ENCODE data around the gene FKBP1B.
"Not testable (repeated sequence)": the region's sequence is repeated elsewhere in the genome, so short reads cannot be mapped to it uniquely, and the experiment has no call there.

FKBP1B gene

DNA sequence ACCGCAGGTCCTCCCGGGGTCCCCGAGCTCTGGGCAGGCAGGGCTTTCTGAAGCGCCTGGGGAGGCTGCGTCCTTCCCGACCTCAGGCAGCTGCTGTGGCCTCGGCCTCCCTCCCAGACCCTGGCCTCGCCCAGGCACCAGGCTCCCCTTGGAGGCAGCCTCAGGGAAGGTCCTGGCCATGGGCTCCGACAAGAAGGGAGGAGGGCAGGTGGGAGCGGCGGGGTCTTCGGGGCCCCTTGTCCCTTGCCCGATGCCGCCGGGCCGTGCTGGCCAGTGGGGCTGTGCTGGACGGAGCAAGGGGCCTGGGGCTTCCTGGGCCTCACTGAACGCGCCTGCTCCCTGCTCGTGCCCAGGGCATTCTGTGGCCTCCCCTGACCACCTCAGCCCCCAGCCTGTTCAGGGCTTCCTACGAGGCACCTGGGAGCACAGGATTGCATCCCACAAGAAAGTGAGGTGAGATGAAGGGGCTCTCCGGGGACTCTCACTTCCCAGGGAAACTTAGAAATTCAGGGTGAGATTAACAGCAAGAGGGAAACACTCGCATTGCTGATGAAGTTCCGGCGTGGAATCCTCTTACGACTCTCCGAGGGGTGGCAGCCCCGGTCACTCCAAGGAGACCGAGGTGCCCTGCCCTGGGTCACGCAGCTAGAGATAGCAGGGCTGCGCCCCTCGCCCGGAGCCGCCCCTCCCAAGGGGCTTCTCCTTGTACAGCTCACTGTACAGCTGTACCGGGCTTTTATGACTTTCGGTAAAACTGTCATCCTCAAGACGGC is 38.9 kb upstream of the FKBP1B start:
- Histone ChIP-seq H3K4me3 (ENCODE audit: low read depth, low read length) (no peak overlapping the region), H3K9me3 (ENCODE audit: severe bottlenecking) (no peaks in the 10 kb centered on the region), H3K27me3 (ENCODE audit: insufficient read depth, low read depth, severe bottlenecking) (no peaks in the 10 kb centered on the region), H3K36me3 (no peaks in the 10 kb centered on the region), H3K27ac (no peak overlapping the region)
- DNase-seq: no peak
- TF ChIP-seq, protein P1, sequence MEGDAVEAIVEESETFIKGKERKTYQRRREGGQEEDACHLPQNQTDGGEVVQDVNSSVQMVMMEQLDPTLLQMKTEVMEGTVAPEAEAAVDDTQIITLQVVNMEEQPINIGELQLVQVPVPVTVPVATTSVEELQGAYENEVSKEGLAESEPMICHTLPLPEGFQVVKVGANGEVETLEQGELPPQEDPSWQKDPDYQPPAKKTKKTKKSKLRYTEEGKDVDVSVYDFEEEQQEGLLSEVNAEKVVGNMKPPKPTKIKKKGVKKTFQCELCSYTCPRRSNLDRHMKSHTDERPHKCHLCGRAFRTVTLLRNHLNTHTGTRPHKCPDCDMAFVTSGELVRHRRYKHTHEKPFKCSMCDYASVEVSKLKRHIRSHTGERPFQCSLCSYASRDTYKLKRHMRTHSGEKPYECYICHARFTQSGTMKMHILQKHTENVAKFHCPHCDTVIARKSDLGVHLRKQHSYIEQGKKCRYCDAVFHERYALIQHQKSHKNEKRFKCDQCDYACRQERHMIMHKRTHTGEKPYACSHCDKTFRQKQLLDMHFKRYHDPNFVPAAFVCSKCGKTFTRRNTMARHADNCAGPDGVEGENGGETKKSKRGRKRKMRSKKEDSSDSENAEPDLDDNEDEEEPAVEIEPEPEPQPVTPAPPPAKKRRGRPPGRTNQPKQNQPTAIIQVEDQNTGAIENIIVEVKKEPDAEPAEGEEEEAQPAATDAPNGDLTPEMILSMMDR (IDR thresholded peaks at IDR 0.05; ENCODE audit: low read depth, low read length): no peak

DNA sequence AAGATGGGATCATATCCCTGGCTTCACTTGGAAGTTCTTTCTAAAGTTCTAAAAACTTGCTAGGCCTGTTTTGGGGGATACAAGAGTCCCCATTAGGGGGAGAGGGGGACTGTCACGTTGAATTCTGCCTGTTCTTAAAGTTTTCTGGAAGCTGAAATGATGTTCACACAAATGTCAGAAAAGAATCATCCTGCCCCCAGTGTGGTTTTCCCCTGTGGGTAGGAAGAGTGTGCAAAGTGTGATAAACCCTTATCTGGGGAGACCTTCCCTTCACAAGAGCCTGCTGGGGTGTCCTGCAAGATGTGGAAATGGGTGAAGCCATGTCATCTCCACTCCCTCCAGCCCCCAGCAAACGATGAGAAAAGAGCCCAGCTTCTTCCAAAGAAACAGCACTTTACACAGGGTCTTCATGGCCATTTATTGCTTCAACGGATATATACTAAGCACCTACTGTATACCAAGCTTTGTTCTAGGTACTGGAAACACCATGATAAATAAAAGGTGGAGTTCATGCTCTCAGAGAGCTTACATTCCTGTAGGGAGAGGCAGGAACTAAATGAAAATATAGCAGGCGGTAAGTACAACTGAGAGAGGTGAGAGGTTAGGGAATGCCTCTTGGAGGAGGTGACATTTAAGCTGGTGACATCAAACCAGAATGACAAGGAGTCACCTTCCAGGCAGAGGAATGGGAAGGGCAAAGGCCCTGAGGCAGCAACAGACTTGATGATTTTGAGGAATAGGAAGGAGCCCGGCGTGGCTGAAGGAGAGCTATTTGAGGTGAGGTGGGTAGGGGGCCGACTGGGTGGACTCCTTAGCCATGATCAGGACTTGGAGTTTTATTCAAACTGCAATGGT is 38.1 kb upstream of the FKBP1B start:
- DNase-seq: no peak
- H3K36me3 ChIP-seq: no peaks in the 10 kb centered on the region
- TF ChIP-seq, protein P1 (IDR thresholded peaks at IDR 0.05; ENCODE audit: low read depth, low read length): no peak
- no peak overlapping the region for H3K27ac ChIP-seq
- no peaks in the 10 kb centered on the region for H3K9me3 ChIP-seq (ENCODE audit: severe bottlenecking)
- H3K4me3 ChIP-seq (ENCODE audit: low read depth, low read length): no peak overlapping the region
- no peaks in the 10 kb centered on the region for H3K27me3 ChIP-seq (ENCODE audit: insufficient read depth, low read depth, severe bottlenecking)

DNA sequence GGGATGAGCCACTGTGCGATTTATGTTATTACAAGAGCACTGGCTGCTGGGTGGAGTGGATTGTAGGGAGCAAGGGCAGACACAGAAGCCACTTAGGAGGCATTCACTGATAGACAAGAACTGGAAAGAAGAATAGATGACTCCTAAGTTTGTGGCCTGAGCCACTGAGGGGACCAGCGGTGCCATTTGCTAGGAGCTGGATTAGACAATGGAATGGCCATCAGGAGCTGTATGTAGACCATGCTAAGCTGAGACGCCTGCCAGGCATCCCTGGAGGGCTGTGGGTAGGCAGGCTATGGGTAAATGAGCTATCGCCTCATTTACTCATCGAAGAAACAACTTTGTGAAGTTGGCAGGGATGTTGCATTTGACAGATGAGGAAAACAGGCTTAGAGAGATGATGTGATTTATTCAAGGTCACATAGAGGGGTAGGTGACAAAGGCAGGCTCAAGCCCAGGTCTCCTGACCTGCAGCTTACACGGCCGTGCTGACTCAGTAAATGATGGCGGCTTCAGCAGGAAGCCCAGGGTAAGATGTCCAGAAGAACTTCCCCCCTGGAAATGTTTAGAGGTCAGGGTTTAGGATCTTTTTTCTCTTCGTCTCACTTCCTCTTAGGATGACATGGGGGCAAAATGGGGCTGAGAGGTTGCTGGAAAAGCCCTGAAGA is 36.9 kb upstream of the FKBP1B start:
- Histone ChIP-seq H3K9me3 (ENCODE audit: severe bottlenecking) (no peaks in the 10 kb centered on the region), H3K4me3 (ENCODE audit: low read depth, low read length) (no peak overlapping the region), H3K27ac (no peak overlapping the region), H3K36me3 (no peaks in the 10 kb centered on the region), H3K27me3 (ENCODE audit: insufficient read depth, low read depth, severe bottlenecking) (no peaks in the 10 kb centered on the region)
- TF ChIP-seq, protein P1 (IDR thresholded peaks at IDR 0.05; ENCODE audit: low read depth, low read length): no peak
- no peak for DNase-seq

DNA sequence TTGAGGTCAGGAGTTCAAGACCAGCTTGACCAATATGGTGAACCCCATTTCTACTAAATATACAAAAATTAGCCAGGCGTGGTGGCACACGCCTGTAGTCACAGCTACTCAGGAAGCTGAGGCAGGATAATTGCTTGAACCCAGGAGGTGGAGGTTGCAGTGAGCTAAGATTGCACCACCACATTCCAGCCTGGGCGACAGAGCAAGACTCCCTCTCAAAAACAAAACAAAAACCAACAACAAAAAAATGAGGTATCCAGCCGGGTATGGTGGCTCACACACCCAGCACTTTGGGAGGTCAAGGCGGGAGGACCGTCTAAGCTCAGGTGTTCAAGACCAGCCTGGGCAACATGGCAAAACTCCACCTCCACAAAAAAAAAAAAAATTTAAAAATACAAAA is 34.6 kb upstream of the FKBP1B start:
- H3K27me3 ChIP-seq (ENCODE audit: insufficient read depth, low read depth, severe bottlenecking); H3K4me3 ChIP-seq (ENCODE audit: low read depth, low read length); DNase-seq; H3K9me3 ChIP-seq (ENCODE audit: severe bottlenecking); H3K36me3 ChIP-seq; H3K27ac ChIP-seq: not testable (repeated sequence)

DNA sequence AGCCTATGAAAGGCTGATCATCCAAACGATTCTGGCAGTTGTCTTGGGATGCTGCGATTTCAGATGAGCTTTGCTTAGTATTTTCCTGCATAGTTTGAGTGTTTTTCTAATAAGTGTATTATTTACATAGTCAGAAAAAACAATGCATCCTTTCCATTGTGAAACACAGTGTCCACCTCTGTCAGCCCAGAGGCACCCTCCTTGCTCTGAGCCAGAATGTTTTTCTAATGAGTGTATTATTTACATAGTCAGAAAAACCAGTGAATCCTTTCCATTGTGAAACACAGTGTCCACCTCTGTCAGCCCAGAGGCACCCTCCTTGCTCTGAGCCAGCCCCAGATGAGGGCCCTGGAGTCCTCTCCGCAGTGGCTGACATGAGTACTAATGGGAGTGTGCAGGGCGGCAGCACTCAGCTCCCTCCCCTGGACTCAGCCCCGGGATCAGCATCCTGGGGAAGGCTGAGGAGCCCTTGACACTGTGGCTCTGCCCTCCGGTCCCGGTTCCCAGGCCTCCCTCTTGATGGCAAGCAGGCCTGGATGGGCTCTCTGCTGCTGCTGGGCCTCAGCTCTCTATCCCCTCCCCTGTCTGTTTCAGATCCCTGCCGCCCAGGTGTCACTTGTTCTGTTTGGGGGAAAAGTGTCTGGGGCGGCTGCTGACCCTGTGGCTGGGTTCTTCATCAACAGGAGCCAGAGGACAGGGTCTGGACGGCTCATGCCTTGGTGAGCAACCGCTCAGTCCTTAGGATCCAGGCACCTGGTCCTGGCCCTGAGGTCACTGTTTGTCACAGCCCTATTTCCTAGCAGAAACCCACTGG is 33.8 kb upstream of the FKBP1B start:
- H3K27me3 ChIP-seq (ENCODE audit: insufficient read depth, low read depth, severe bottlenecking): no peaks in the 10 kb centered on the region
- H3K36me3 ChIP-seq: no peaks in the 10 kb centered on the region
- H3K9me3 ChIP-seq (ENCODE audit: severe bottlenecking): no peaks in the 10 kb centered on the region
- DNase-seq: no peak
- H3K4me3 ChIP-seq (ENCODE audit: low read depth, low read length): no peak overlapping the region
- no peak overlapping the region for H3K27ac ChIP-seq
- TF ChIP-seq, protein P1 (IDR thresholded peaks at IDR 0.05; ENCODE audit: low read depth, low read length): no peak
